ENCODE data around the gene SUGCT.

The SUGCT gene

GRCh38 chr7:40419806-40420205 lies 285.0 kb downstream of the SUGCT start:
- DNase-seq = no peak

- no peak for DNase-seq
Observed at GRCh38 chr7:40421433-40421832, 286.6 kb downstream of the SUGCT start.

- no peak for DNase-seq
Observed at GRCh38 chr7:40425696-40426095, 290.9 kb downstream of the SUGCT start.

GRCh38 chr7:40428421-40428820 lies 293.6 kb downstream of the SUGCT start:
- no peak for DNase-seq

GRCh38 chr7:40429826-40430225 lies 295.0 kb downstream of the SUGCT start:
- DNase-seq = no peak

- DNase-seq = no peak
Observed at GRCh38 chr7:40432046-40432445, 297.2 kb downstream of the SUGCT start.

GRCh38 chr7:40436710-40437109 lies 301.9 kb downstream of the SUGCT start:
- DNase-seq = no peak

GRCh38 chr7:40437498-40437897 lies 302.7 kb downstream of the SUGCT start:
- no peak for DNase-seq

GRCh38 chr7:40437936-40438634 lies 303.3 kb downstream of the SUGCT start:
- DNase-seq = no peak

- DNase-seq = no peak
Observed at GRCh38 chr7:40439686-40440085, 304.9 kb downstream of the SUGCT start.

GRCh38 chr7:40447345-40447744 lies 312.5 kb downstream of the SUGCT start:
- no peak for DNase-seq

- no peak for DNase-seq
Observed at GRCh38 chr7:40455485-40455884, 320.7 kb downstream of the SUGCT start.

GRCh38 chr7:40457776-40458480 lies 323.1 kb downstream of the SUGCT start:
- no peak for DNase-seq

GRCh38 chr7:40463446-40463845 lies 328.6 kb downstream of the SUGCT start:
- no peak for DNase-seq

GRCh38 chr7:40468891-40469864 lies 334.4 kb downstream of the SUGCT start:
- no peak for DNase-seq

- no peak for DNase-seq
Observed at GRCh38 chr7:40470091-40470592, 335.3 kb downstream of the SUGCT start.

- DNase-seq = no peak
Observed at GRCh38 chr7:40470817-40471216, 336.0 kb downstream of the SUGCT start.

- no peak for DNase-seq
Observed at GRCh38 chr7:40471891-40472290, 337.1 kb downstream of the SUGCT start.

GRCh38 chr7:40474790-40475680 lies 340.2 kb downstream of the SUGCT start:
- DNase-seq = no peak

- DNase-seq = no peak
Observed at GRCh38 chr7:40475681-40475982, 340.8 kb downstream of the SUGCT start.

- DNase-seq = no peak
Observed at GRCh38 chr7:40477094-40477493, 342.3 kb downstream of the SUGCT start.

GRCh38 chr7:40482845-40483244 lies 348.0 kb downstream of the SUGCT start:
- no peak for DNase-seq
